ENCODE measurements around the gene PSMB5. TPM values are rescaled to one million over a fixed set of nuclear protein-coding genes. Genes with fewer than 3 reads are reported as not detected.

The PSMB5 gene
- total RNA-seq, 1 donor from 2014 or later, result 239 TPM

- Histone ChIP-seq H3K4me1 (ENCODE audit: insufficient read depth, low read length) (peaks cover 6% of the 10 kb centered on the region), H3K9ac (ENCODE audit: low read length) (no peak overlapping the region), H3K27ac (ENCODE audit: low read depth, low read length) (no peak overlapping the region), H3K27me3 (ENCODE audit: insufficient read depth, low read length) (no peaks in the 10 kb centered on the region), H3K79me2 (ENCODE audit: insufficient read depth, low read length) (no peaks in the 10 kb centered on the region), H3K36me3 (ENCODE audit: insufficient read depth, low read length) (no peaks in the 10 kb centered on the region), H3K4me3 (ENCODE audit: insufficient read depth, low read depth, low read length) (no peak overlapping the region), H4K20me1 (ENCODE audit: insufficient read depth, low read length) (no peaks in the 10 kb centered on the region), H2AFZ (ENCODE audit: low read depth, low read length) (no peak overlapping the region), H3K9me3 (ENCODE audit: insufficient read depth, low read depth, low read length) (no peaks in the 10 kb centered on the region), H3K4me2 (ENCODE audit: low read length) (no peak overlapping the region)
- no peak overlapping the region for H3K27ac Mint-ChIP-seq (ENCODE audit: unreplicated experiment)
- no peak overlapping the region for H3K4me3 Mint-ChIP-seq (ENCODE audit: unreplicated experiment)
- no peaks in the 10 kb centered on the region for H3K9me3 Mint-ChIP-seq (ENCODE audit: unreplicated experiment)
- H3K27me3 Mint-ChIP-seq (ENCODE audit: low read depth, unreplicated experiment), result no peaks in the 10 kb centered on the region
- no peaks in the 10 kb centered on the region for H3K4me1 Mint-ChIP-seq (ENCODE audit: low read depth, unreplicated experiment)
- no peak for TF ChIP-seq EZH2 (IDR thresholded peaks at IDR 0.05; ENCODE audit: insufficient read depth, low read length)
- TF ChIP-seq, protein P1, sequence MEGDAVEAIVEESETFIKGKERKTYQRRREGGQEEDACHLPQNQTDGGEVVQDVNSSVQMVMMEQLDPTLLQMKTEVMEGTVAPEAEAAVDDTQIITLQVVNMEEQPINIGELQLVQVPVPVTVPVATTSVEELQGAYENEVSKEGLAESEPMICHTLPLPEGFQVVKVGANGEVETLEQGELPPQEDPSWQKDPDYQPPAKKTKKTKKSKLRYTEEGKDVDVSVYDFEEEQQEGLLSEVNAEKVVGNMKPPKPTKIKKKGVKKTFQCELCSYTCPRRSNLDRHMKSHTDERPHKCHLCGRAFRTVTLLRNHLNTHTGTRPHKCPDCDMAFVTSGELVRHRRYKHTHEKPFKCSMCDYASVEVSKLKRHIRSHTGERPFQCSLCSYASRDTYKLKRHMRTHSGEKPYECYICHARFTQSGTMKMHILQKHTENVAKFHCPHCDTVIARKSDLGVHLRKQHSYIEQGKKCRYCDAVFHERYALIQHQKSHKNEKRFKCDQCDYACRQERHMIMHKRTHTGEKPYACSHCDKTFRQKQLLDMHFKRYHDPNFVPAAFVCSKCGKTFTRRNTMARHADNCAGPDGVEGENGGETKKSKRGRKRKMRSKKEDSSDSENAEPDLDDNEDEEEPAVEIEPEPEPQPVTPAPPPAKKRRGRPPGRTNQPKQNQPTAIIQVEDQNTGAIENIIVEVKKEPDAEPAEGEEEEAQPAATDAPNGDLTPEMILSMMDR (IDR thresholded peaks at IDR 0.05; ENCODE audit: insufficient read depth, low read depth, low read length), result no peak
- DNase-seq (ENCODE audit: low read depth), result no peak
- FAIRE-seq, result no peak
- H3K36me3 Mint-ChIP-seq (ENCODE audit: low read depth, unreplicated experiment), result no peaks in the 10 kb centered on the region
Observed at GRCh38 chr14:23013054-23013748, 21.5 kb downstream of the PSMB5 start.

GRCh38 chr14:23009939-23010726 is 24.6 kb downstream of the PSMB5 start, which contains the start of gene C14orf93:
C14orf93 (minus strand) TSS chr14:23010143; CDS start chr14:22999023, 11,120 bp downstream.
- H3K36me3 ChIP-seq (ENCODE audit: insufficient read depth, low read length), result no peaks in the 10 kb centered on the region
- H3K27me3 ChIP-seq (ENCODE audit: insufficient read depth, low read length), result no peaks in the 10 kb centered on the region
- H3K4me1 ChIP-seq (ENCODE audit: insufficient read depth, low read length), result peaks cover 22% of the 10 kb centered on the region
- TF ChIP-seq, protein P1 (IDR thresholded peaks at IDR 0.05; ENCODE audit: insufficient read depth, low read depth, low read length), result no peak
- TF ChIP-seq EZH2 (IDR thresholded peaks at IDR 0.05; ENCODE audit: insufficient read depth, low read length), result no peak
- Mint-ChIP-seq H3K4me1 (ENCODE audit: low read depth, unreplicated experiment) (peaks cover 8% of the 10 kb centered on the region), H3K27ac (ENCODE audit: unreplicated experiment) (peak within 1 kb of the TSS; percentile 43), H3K4me3 (ENCODE audit: unreplicated experiment) (peak within 1 kb of the TSS; percentile 86), H3K27me3 (ENCODE audit: low read depth, unreplicated experiment) (no peaks in the 10 kb centered on the region), H3K9me3 (ENCODE audit: unreplicated experiment) (no peaks in the 10 kb centered on the region), H3K36me3 (ENCODE audit: low read depth, unreplicated experiment) (no peaks in the 10 kb centered on the region)
- no peaks in the 10 kb centered on the region for H4K20me1 ChIP-seq (ENCODE audit: insufficient read depth, low read length)
- no peaks in the 10 kb centered on the region for H3K79me2 ChIP-seq (ENCODE audit: insufficient read depth, low read length)
- no peaks in the 10 kb centered on the region for H3K9me3 ChIP-seq (ENCODE audit: insufficient read depth, low read depth, low read length)
- DNase-seq (ENCODE audit: low read depth), result peak; percentile 16
- peak within 1 kb of the TSS; percentile 34 for H3K27ac ChIP-seq (ENCODE audit: low read depth, low read length)
- no peak for FAIRE-seq
- peak within 1 kb of the TSS; percentile 67 for H3K4me3 ChIP-seq (ENCODE audit: insufficient read depth, low read depth, low read length)
- H2AFZ ChIP-seq (ENCODE audit: low read depth, low read length), result peak within 1 kb of the TSS; percentile 97
- H3K9ac ChIP-seq (ENCODE audit: low read length), result peak within 1 kb of the TSS; percentile 83
- peak within 1 kb of the TSS; percentile 91 for H3K4me2 ChIP-seq (ENCODE audit: low read length)
